ENCODE measurements around the gene IGIP. TPM values are rescaled to one million over a fixed set of nuclear protein-coding genes. Genes with fewer than 3 reads are reported as not detected.
A peak's percentile ranks its signal among the peaks of the same experiment; 100 is the strongest.

The IGIP gene
- total RNA-seq, 1 donor from 2014 or later = 1.5 TPM

- peak overlapping the region; percentile 80 for H3K4me3 ChIP-seq (ENCODE audit: low read depth, low read length)
- TF ChIP-seq CTCF (conservative IDR thresholded peaks at IDR 0.05; ENCODE audit: low read depth, low read length) = no peak
- no peak for DNase-seq (ENCODE audit: low read depth)
Measured at GRCh38 chr5:140115186-140115500, 10.6 kb upstream of the IGIP start.

- no peak overlapping the region for H3K4me3 ChIP-seq (ENCODE audit: low read depth, low read length)
- DNase-seq (ENCODE audit: low read depth) = no peak
- no peak for TF ChIP-seq CTCF (conservative IDR thresholded peaks at IDR 0.05; ENCODE audit: low read depth, low read length)
Measured at GRCh38 chr5:140116716-140117115, 9.0 kb upstream of the IGIP start.

- H3K4me3 ChIP-seq (ENCODE audit: low read depth, low read length) = no peak overlapping the region
- DNase-seq (ENCODE audit: low read depth) = no peak
- no peak for TF ChIP-seq CTCF (conservative IDR thresholded peaks at IDR 0.05; ENCODE audit: low read depth, low read length)
Measured at GRCh38 chr5:140117523-140117922, 8.2 kb upstream of the IGIP start.

- H3K4me3 ChIP-seq (ENCODE audit: low read depth, low read length) = no peak overlapping the region
Measured at GRCh38 chr5:140118302-140118936, 7.3 kb upstream of the IGIP start.

GRCh38 chr5:140126315-140127012 is 727 bp downstream of the IGIP start:
- TF ChIP-seq CTCF (conservative IDR thresholded peaks at IDR 0.05; ENCODE audit: low read depth, low read length) = no peak
- DNase-seq (ENCODE audit: low read depth) = no peak
- no peak overlapping the region for H3K4me3 ChIP-seq (ENCODE audit: low read depth, low read length)

More at GRCh38 chr5:140118302-140118936, 7.3 kb upstream of the IGIP start:
- DNase-seq (ENCODE audit: low read depth) = no peak
- TF ChIP-seq CTCF (conservative IDR thresholded peaks at IDR 0.05; ENCODE audit: low read depth, low read length) = peak; percentile 23

- no peak overlapping the region for H3K4me3 ChIP-seq (ENCODE audit: low read depth, low read length)
- TF ChIP-seq CTCF (conservative IDR thresholded peaks at IDR 0.05; ENCODE audit: low read depth, low read length) = no peak
- no peak for DNase-seq (ENCODE audit: low read depth)
Measured at GRCh38 chr5:140128376-140128775, 2.6 kb downstream of the IGIP start.

Data from epithelial cell of proximal tubule (primary cell).